Ectodermal cell (in vitro differentiated cells): ENCODE results near the gene NOL4L.

Experiments used
- H3K27ac ChIP-seq: 2 replicates; pipeline ENCODE4 v1.7.0; 2013; ENCODE audit warnings: mild to moderate bottlenecking, low read depth, low read length; ENCODE audit not compliant: insufficient read depth, poor library complexity, severe bottlenecking
- H3K27me3 ChIP-seq: 2 replicates; pipeline ENCODE4 v1.7.0; 2013; ENCODE audit warnings: mild to moderate bottlenecking, low read length; ENCODE audit not compliant: insufficient read depth, control insufficient read depth, poor library complexity, severe bottlenecking
- H3K36me3 ChIP-seq: one replicate; pipeline ENCODE4 v1.7.0; 2013; ENCODE audit warnings: low read length; ENCODE audit not compliant: control insufficient read depth, insufficient read depth
- H3K4me1 ChIP-seq: one replicate; pipeline ENCODE4 v1.7.0; 2013; ENCODE audit warnings: low read length; ENCODE audit not compliant: control insufficient read depth, insufficient read depth
- H3K4me3 ChIP-seq: 2 replicates; pipeline ENCODE4 v1.7.0; 2013; ENCODE audit warnings: low read depth, low read length, control low read depth; ENCODE audit not compliant: insufficient read depth
- H3K9me3 ChIP-seq: 2 replicates; pipeline ENCODE4 v1.7.0; 2013; ENCODE audit warnings: mild to moderate bottlenecking, low read length, moderate library complexity; ENCODE audit not compliant: control insufficient read depth
- WGBS, 2 experiments: methylation state at CpG; one replicate each; pipeline ENCODE4 v1.1.7; 2013; ENCODE audit warnings: missing lambda C conversion rate in 2 of 2; 5-methylcytosine and 5-hydroxymethylcytosine counted together

The NOL4L gene

DNA sequence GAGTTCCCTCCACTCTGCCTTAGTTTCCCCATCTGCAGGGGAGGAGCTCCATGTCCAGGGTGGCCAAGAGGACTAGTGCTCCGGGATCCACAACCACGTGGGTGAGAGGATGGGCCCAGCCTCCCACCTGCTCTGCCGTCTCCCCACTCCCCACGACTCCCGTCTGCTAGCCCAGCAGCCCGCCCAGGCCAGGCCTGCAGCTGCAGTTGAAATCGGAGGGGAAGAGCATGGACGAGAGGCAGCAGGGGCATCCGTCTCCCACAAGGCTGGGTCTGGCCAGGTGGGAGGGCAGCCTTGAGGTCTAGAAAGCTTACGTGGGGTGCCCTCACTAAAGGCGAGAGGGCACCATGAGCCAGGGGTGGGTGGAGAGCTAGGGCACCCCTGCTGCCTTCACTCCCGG is 8.6 kb downstream of the NOL4L start:
- 81 to 82% methylated on average over 12 of the region's 12 CpGs for WGBS, 2 experiments
- no peak overlapping the region for H3K27ac ChIP-seq
- H3K36me3 ChIP-seq = no peaks in the 10 kb centered on the region
- no peaks in the 10 kb centered on the region for H3K27me3 ChIP-seq
- peaks cover 16% of the 10 kb centered on the region for H3K4me1 ChIP-seq
- no peaks in the 10 kb centered on the region for H3K9me3 ChIP-seq
- no peak overlapping the region for H3K4me3 ChIP-seq

DNA sequence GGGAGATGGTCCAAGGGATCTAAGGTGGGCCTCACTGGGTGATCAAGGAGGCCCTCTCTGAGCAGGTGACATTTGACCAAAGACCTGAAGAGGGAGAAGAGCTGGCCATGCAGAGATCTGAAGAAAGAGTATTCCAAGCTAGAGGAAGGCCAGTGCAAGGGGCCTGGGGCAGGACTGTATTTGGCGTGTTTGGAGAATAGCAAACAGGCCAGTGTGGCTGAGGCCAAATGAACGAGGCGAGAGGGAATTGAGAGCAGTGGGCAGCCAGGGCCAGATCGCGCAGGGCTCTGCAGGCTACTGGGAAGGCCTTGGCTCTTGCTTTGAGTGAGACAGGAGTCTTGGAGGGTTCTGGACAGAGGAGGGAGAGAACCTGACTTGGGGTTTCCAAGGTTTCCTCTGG is 9.3 kb downstream of the NOL4L start:
- H3K9me3 ChIP-seq = no peaks in the 10 kb centered on the region
- 89 to 94% methylated on average over 5 of the region's 5 CpGs for WGBS, 2 experiments
- no peak overlapping the region for H3K4me3 ChIP-seq
- no peaks in the 10 kb centered on the region for H3K27me3 ChIP-seq
- H3K36me3 ChIP-seq = no peaks in the 10 kb centered on the region
- peaks cover 11% of the 10 kb centered on the region for H3K4me1 ChIP-seq
- no peak overlapping the region for H3K27ac ChIP-seq

DNA sequence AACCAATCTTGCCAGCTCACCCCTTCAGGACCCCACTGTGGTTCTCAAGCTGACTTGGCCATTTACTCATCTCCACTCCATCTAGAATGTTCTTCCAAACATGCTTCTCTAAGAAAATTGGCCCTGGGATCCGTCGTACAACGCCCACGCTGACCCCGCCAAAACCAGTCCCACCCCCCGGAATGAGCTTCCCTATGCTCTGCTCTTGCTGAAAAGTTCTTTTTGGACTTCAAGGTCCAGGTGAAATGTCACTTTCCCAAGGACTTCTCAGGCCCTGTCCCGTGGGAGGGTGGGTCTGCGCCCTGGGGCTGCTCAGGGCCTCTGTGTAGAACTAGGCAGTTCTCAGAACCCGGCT is 9.9 kb downstream of the NOL4L start:
- 89 to 92% methylated on average over 9 of the region's 9 CpGs for WGBS, 2 experiments
- H3K27ac ChIP-seq = no peak overlapping the region
- H3K36me3 ChIP-seq = no peaks in the 10 kb centered on the region
- no peaks in the 10 kb centered on the region for H3K9me3 ChIP-seq
- H3K4me3 ChIP-seq = no peak overlapping the region
- peaks cover 11% of the 10 kb centered on the region for H3K4me1 ChIP-seq
- H3K27me3 ChIP-seq = no peaks in the 10 kb centered on the region

DNA sequence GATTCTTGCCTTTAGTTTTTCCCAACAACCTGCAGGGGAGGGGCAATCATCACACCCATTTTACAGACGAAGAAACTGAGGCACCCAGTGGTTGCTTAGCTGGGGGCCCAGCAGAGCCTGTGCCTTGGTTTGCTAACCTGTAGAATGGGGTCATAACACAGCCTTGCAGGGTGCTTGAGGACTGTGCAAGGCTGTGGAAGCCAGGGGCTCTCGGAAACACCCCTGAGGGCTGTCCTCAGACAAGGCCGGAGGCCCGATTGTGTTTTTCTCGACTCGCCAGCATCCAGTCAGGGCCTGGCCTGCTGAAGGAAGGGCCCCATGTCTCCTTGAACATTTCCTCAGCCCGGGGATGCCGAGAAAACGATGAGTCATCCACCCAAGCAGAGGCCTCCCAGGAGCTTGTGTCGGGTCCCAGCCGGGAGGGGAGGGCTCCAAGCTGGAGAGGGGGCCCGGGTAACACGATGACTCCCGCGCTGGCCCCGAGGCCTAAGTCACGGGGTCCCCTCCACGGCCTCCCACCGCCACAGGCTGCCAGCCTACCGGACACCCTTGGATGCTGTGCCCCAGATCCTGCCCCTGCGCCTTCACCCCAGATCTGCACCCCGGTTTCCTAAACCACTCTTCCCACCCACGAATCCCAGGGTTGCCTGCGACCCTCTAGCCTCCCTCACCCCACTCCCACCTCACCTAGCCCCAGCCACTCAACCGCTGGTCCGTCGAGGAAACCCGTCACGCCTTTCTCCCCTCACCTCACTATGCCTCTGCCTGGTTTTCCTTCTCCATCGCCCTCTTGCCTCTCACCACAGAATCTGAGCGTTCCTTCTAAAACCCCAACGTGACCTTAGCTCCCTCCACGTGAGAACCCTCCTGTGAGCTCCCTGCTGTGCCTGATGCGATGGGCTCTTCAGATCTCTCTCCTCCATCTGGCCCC is 10.6 kb downstream of the NOL4L start:
- Histone ChIP-seq H3K27me3 (no peaks in the 10 kb centered on the region), H3K36me3 (no peaks in the 10 kb centered on the region), H3K9me3 (no peaks in the 10 kb centered on the region), H3K27ac (no peak overlapping the region), H3K4me1 (peaks cover 13% of the 10 kb centered on the region), H3K4me3 (no peak overlapping the region)
- 64 to 69% methylated on average over 34 of the region's 34 CpGs for WGBS, 2 experiments

DNA sequence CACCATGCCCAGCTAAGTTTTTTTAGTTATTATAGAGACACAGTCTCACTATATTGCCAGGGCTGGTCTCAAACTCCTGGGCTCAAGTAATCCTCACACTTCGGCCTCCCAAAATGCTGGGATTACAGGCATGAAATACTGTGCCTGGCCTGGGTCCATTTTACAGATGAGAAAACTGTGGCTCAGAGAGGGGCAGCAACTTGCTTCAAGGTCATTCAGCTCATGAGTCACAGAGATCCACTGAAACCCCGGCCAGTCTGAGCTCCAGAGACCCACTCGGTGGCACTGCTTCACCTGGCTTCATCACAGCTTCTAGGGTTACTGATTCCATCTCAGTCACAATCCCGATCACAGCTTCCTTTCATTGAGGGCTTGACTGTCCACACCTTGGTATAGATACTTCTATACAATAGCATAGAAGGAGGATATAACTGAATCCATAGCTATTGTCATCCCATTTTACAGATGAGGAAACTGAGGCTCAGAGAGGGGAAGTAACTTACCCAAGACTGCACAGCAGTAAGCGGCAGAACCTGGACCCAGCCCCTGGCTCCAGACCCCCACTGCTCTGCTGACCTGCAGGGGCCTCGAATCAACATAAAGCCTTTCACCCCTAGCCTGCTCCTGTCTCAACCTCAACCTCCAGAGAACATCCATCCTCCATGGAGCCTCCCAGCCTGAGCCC is 11.8 kb downstream of the NOL4L start:
- H3K4me1 ChIP-seq = peaks cover 16% of the 10 kb centered on the region
- H3K9me3 ChIP-seq = no peaks in the 10 kb centered on the region
- no peak overlapping the region for H3K4me3 ChIP-seq
- H3K27ac ChIP-seq = no peak overlapping the region
- H3K36me3 ChIP-seq = no peaks in the 10 kb centered on the region
- H3K27me3 ChIP-seq = no peaks in the 10 kb centered on the region
- 91% methylated on average over 6 of the region's 6 CpGs for whole genome bisulfite sequencing, 2 experiments

DNA sequence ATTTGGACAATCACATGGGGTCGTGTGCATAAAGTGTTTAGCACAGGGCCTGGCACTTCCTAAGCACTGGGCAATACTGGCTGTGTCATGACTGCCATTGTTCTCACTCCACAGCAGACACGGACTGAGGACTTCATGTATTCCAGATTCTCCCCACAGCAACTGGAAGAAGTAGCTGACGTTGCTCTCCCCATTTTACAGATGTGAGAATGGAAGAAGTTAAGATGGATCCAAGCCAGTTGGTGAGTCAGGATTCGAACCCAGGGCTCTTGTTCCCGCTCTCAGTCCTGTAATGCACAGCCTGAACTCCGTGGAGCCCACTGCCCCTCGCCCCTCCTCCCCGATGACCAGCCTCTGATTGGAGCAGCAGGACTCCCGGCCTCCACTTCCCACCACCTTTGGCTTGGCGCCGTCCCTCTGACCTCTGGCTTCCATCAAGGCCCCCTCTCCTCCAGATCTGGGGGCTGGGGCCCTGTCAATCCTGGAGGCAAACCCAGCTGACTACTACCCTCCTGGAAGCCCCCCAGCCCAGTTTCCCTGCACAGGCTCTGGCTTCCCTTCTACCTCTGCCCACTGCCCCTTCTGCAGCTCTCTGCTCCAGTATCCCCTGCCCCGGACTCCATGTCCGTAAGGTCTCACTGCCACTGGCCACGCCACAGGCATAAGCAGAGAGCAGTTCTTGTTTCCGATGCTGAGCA is 12.7 kb downstream of the NOL4L start:
- Histone ChIP-seq H3K9me3 (no peaks in the 10 kb centered on the region), H3K4me1 (peaks cover 16% of the 10 kb centered on the region), H3K27ac (no peak overlapping the region), H3K36me3 (no peaks in the 10 kb centered on the region), H3K27me3 (no peaks in the 10 kb centered on the region), H3K4me3 (no peak overlapping the region)
- 88 to 90% methylated on average over 15 of the region's 15 CpGs for WGBS, 2 experiments

DNA sequence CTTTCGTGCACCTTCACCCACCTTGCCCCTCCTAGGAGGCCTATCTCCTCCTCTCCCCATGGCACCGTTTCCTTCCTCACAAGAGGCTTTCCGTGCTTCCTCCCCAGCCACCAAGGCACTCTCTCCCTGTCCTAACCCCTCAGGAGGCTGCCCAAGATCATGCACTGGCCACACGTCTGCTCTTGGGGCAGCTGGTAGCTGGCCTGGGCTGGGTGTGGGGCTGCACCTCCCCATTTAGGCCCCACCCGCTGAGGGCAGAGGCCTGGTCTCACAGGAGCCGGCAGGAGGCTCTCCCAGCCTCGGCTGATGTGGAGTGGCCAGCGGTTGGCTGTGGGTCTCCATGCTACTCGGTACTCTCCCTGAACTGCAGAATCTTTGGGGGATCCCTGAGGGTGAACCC is 13.6 kb downstream of the NOL4L start:
- Histone ChIP-seq H3K4me3 (no peak overlapping the region), H3K9me3 (no peaks in the 10 kb centered on the region), H3K4me1 (peaks cover 16% of the 10 kb centered on the region), H3K36me3 (no peaks in the 10 kb centered on the region), H3K27me3 (no peaks in the 10 kb centered on the region), H3K27ac (no peak overlapping the region)
- 73 to 76% methylated on average over 9 of the region's 9 CpGs for WGBS, 2 experiments

DNA sequence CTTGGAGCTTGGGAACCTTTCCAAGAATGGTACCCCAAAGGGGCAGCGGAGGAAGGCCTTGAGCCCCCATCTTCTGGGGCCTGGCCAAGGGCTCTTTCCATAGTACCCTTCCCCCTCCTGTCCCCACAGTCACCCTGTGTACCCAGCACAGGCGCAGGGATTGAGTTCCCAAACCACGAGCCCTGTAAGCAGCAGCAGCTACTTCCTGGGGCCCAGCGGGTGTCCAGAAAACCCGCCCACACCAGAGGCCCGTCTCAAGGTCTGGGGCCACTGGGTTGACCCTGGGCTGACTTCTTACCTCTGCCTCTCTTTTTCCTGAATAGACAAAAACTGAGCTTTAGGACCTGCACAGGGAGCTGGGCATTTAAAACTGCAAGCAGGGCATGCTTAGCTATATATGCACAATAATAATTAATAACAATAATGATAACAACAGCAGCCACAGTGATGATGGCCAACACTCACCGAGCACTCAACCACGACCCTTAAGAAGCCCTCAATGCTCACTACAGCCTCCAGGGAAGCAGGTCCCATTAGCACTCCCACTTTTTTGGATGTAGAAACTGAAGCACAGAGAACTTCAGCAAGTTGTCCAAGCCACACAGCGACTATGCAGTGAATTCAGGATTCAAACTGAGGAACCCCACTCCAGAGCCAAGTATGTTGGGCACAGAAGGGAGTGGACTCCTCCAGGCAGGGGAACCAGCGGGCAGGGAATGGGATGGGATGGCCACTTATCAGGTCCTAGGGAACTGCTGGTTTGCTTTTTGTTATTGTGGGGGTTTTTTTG is 14.5 kb downstream of the NOL4L start:
- H3K4me1 ChIP-seq = peaks cover 16% of the 10 kb centered on the region
- H3K4me3 ChIP-seq = no peak overlapping the region
- no peaks in the 10 kb centered on the region for H3K9me3 ChIP-seq
- no peaks in the 10 kb centered on the region for H3K36me3 ChIP-seq
- H3K27ac ChIP-seq = no peak overlapping the region
- 61 to 62% methylated on average over 10 of the region's 10 CpGs for WGBS, 2 experiments
- no peaks in the 10 kb centered on the region for H3K27me3 ChIP-seq

DNA sequence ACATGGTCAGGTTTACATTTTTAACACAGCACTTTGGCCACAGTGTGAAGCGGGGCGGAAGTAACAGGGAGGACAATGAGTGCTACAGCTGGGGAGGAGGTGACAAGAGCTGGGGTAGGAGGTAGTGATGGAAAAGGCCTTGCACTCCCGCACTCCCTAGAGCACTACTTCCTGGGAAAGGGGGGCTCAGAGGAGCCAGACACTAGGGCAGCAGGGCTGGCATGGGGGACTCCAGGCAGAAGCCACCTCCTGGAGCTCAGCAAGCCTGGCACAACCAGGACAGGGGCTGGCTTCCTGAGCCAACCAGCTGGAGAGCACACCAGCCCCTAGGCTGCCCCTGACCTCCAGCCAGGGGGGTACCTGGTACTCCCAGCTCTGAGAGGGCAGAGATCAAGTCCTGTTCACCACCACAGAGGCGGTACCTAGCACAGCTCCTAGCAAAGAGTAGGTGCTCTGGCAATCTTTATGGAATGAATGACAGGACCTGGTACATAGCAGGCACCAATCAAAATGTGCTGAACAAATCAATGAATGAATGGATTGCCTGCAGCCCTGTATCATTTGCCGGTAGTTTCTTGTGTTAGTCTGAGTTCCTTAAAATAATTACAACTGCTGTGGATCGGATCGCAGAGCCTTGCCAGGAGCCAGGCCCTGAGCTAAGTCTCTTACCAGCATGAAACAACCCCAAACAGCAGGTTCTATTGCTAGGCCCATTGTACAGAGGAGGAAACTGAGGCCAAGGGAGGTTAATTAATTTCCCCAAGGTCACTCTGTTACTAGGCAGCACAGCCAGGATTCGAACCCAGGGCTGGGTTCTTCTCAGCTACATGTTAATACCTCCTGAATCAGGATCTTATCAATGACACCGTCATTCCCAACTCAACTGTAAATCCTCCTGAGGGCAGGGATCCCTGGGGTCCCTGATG is 15.5 kb downstream of the NOL4L start:
- Histone ChIP-seq H3K36me3 (no peaks in the 10 kb centered on the region), H3K27ac (no peak overlapping the region), H3K4me3 (no peak overlapping the region), H3K27me3 (no peaks in the 10 kb centered on the region), H3K4me1 (peaks cover 16% of the 10 kb centered on the region), H3K9me3 (no peaks in the 10 kb centered on the region)
- WGBS, 2 experiments = 88 to 89% methylated on average over 9 of the region's 9 CpGs
